ENCODE data around the gene SBNO2.

The SBNO2 gene

DNA sequence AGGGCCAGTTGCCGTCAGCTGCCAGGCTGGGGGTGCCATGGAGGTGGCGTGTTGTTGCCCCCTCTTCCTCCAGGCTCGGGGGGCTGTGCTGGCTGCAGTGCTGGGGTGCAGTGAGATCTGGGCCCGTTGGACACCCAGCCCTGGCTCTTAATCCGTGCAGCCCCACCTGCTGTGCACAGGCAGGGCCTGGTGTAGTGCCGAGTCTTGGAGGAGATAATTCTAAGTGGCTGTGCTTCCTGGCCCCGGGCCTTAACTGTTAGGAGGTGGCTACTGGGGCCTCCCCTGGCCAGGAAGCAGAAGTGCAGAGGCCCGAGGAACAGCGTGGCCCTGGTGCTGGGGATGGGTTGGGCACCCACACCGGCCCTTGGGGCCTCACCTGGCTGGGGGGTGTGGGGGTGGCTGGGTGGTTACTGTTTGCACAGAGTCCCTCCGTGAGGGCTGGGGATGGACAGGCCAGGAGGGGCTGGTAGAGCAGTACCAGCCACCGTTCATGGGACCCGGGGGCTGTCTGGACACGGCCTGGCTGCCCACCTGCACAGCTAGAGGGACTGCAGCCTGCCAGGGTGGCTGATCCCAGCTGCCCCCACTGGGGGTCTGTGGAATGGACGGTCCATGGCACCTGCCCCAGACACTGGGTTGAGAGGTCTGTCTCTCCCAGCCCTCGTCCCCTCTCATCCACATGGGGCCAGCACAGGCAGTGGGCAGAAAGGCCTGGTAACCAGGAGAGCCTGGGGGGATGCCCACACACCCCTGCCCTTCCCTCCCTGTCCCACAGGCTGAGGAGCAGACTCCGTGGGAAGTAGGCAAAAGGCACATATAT, 67.0 kb downstream of the SBNO2 start (continued):
- no peak for TF ChIP-seq TSHZ2 (CRISPR knock-in tag; IDR thresholded peaks at IDR 0.05)
- TF ChIP-seq GLIS3 (CRISPR knock-in tag; IDR thresholded peaks at IDR 0.05) = no peak
- TF ChIP-seq PPARA (CRISPR knock-in tag; IDR thresholded peaks at IDR 0.05; ENCODE audit: borderline replicate concordance) = no peak
- TF ChIP-seq TOX (CRISPR knock-in tag; IDR thresholded peaks at IDR 0.05; ENCODE audit: borderline replicate concordance) = no peak
- no peak for TF ChIP-seq OSR1 (CRISPR knock-in tag; IDR thresholded peaks at IDR 0.05)
- TF ChIP-seq RARB (CRISPR knock-in tag; IDR thresholded peaks at IDR 0.05) = no peak
- TF ChIP-seq ZNF8 (CRISPR knock-in tag; IDR thresholded peaks at IDR 0.05) = no peak

- ATAC-seq = no peak
These were observed 67.9 kb downstream of the SBNO2 start for GRCh38 chr19:1105873-1106840.

DNA sequence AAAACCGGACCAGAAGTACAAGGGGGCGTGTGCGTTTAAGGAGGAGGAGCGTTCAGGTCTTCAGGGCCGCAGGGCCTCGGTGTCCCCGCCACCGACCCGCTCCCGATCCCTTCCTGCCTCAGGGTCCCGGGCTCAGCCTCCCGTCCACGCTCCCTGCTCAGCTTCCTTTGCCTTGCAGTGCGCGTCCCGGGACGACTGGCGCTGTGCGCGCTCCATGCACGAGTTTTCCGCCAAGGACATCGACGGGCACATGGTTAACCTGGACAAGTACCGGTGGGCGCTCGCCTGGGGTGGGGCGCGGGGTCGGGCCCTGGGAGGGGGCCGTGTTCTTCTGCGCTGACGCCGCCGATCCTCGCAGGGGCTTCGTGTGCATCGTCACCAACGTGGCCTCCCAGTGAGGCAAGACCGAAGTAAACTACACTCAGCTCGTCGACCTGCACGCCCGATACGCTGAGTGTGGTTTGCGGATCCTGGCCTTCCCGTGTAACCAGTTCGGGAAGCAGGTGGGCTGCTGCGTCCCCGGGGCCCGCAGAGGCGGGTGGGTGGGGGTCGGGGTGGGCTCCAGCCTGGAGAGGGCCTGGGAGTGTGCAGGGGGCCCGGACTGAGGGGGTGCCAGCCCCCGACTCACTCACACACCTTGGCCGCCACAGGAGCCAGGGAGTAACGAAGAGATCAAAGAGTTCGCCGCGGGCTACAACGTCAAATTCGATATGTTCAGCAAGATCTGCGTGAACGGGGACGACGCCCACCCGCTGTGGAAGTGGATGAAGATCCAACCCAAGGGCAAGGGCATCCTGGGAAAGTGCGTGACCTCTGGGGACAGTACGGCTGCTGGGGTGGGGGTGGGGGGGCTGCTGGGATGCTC, 68.8 kb downstream of the SBNO2 start:
- TF ChIP-seq PPARA (CRISPR knock-in tag; IDR thresholded peaks at IDR 0.05; ENCODE audit: borderline replicate concordance) = no peak
- no peak for TF ChIP-seq ISL1 (CRISPR knock-in tag; IDR thresholded peaks at IDR 0.05)
- no peak for TF ChIP-seq GLIS3 (CRISPR knock-in tag; IDR thresholded peaks at IDR 0.05)
- no peak for TF ChIP-seq ESRRG (CRISPR knock-in tag; IDR thresholded peaks at IDR 0.05)
- TF ChIP-seq ZNF565 (CRISPR knock-in tag; conservative IDR thresholded peaks at IDR 0.05; ENCODE audit: low read depth) = no peak
- TF ChIP-seq TSHZ2 (CRISPR knock-in tag; IDR thresholded peaks at IDR 0.05) = no peak
- TF ChIP-seq ZFP3 (CRISPR knock-in tag; IDR thresholded peaks at IDR 0.05) = no peak
- no peak for TF ChIP-seq RARB (CRISPR knock-in tag; IDR thresholded peaks at IDR 0.05)
- no peak for TF ChIP-seq BACH2 (CRISPR knock-in tag; IDR thresholded peaks at IDR 0.05; ENCODE audit: borderline replicate concordance)
- no peak for TF ChIP-seq ZNF70 (CRISPR knock-in tag; IDR thresholded peaks at IDR 0.05)
- no peak for ATAC-seq

More at GRCh38 chr19:1105873-1106840, 67.9 kb downstream of the SBNO2 start:
- TF ChIP-seq CSDC2 (CRISPR knock-in tag; IDR thresholded peaks at IDR 0.05) (no peak), ISL1 (CRISPR knock-in tag; IDR thresholded peaks at IDR 0.05) (no peak), ZFP3 (CRISPR knock-in tag; IDR thresholded peaks at IDR 0.05) (no peak), ZNF565 (CRISPR knock-in tag; conservative IDR thresholded peaks at IDR 0.05; ENCODE audit: low read depth) (no peak), SNAI2 (CRISPR knock-in tag; IDR thresholded peaks at IDR 0.05) (no peak), PPARA (CRISPR knock-in tag; IDR thresholded peaks at IDR 0.05; ENCODE audit: borderline replicate concordance) (no peak), ZC3H10 (CRISPR knock-in tag; IDR thresholded peaks at IDR 0.05) (no peak), ZNF8 (CRISPR knock-in tag; IDR thresholded peaks at IDR 0.05) (no peak), TCF4 (CRISPR knock-in tag; IDR thresholded peaks at IDR 0.05; ENCODE audit: borderline replicate concordance) (no peak)
- TF ChIP-seq, protein P1, sequence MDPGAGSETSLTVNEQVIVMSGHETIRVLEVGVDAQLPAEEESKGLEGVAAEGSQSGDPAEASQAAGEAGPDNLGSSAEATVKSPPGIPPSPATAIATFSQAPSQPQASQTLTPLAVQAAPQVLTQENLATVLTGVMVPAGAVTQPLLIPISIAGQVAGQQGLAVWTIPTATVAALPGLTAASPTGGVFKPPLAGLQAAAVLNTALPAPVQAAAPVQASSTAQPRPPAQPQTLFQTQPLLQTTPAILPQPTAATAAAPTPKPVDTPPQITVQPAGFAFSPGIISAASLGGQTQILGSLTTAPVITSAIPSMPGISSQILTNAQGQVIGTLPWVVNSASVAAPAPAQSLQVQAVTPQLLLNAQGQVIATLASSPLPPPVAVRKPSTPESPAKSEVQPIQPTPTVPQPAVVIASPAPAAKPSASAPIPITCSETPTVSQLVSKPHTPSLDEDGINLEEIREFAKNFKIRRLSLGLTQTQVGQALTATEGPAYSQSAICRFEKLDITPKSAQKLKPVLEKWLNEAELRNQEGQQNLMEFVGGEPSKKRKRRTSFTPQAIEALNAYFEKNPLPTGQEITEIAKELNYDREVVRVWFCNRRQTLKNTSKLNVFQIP (CRISPR knock-in tag; IDR thresholded peaks at IDR 0.05; ENCODE audit: borderline replicate concordance, low read depth) = no peak
